Keratinocyte (primary cell): ENCODE data around the gene CKAP2L. TPM values are rescaled to one million over a fixed set of nuclear protein-coding genes. Genes with fewer than 3 reads are reported as not detected.

ENCODE experiments used
- DNase-seq: peaks from one replicate; pipeline ENCODE4 v3.0.0-alpha.2; 2011; ENCODE audit warnings: low read depth, missing footprints, low spot score
- FAIRE-seq: peaks from 2 replicates; lab custom pipeline; 2011; peaks lifted over from hg19 to GRCh38; lab: Jason Lieb, UNC
- H2AFZ ChIP-seq: 2 replicates; pipeline ENCODE4 v1.6.0; 2012; ENCODE audit warnings: low read length, control low read depth, inconsistent platforms; ENCODE audit not compliant: control insufficient read depth
- H3K27ac ChIP-seq: 2 replicates; pipeline ENCODE4 v1.5.1; 2011; ENCODE audit warnings: low read length; ENCODE audit not compliant: control insufficient read depth, insufficient read depth
- H3K27me3 ChIP-seq: 3 replicates; pipeline ENCODE4 v1.6.0; 2011; ENCODE audit warnings: low read length; ENCODE audit not compliant: control insufficient read depth, insufficient read depth; ENCODE audit errors: extremely low read depth
- H3K36me3 ChIP-seq, 2 experiments: 2 replicates in 1 of 2; 3 replicates in 1 of 2; pipeline ENCODE4 v1.5.1; 2011; ENCODE audit warnings: low read length in 2 of 2, mild to moderate bottlenecking in 1 of 2; ENCODE audit not compliant: control insufficient read depth in 2 of 2, insufficient read depth in 2 of 2; ENCODE audit errors: extremely low read depth in 1 of 2
- H3K4me1 ChIP-seq: 3 replicates; pipeline ENCODE4 v1.5.1; 2011; ENCODE audit warnings: low read length; ENCODE audit not compliant: control insufficient read depth, insufficient read depth; ENCODE audit errors: extremely low read depth
- H3K4me2 ChIP-seq: 3 replicates; pipeline ENCODE4 v1.6.0; 2011; ENCODE audit warnings: low read depth, low read length; ENCODE audit not compliant: control insufficient read depth, insufficient read depth; ENCODE audit errors: extremely low read depth
- H3K4me3 ChIP-seq, 3 experiments: fragments of 200-600 bp in 1 of 3; sonication (generic) in 1 of 3; 2 replicates in 2 of 3; 3 replicates in 1 of 3; pipeline ENCODE4 v1.5.1; 2011 to 2016; ENCODE audit warnings: low read length in 3 of 3, mild to moderate bottlenecking in 3 of 3, control low read depth in 2 of 3, inconsistent platforms in 1 of 3, low read depth in 1 of 3, mixed read lengths in 1 of 3, mixed run types in 1 of 3, moderate library complexity in 1 of 3; ENCODE audit not compliant: control insufficient read depth in 2 of 3, insufficient read depth in 2 of 3; ENCODE audit errors: extremely low read depth in 1 of 3
- H3K79me2 ChIP-seq: 2 replicates; pipeline ENCODE4 v1.6.0; 2012; ENCODE audit warnings: low read length; ENCODE audit not compliant: control insufficient read depth, insufficient read depth
- H3K9ac ChIP-seq: 3 replicates; pipeline ENCODE4 v1.6.0; 2011; ENCODE audit warnings: low read length; ENCODE audit not compliant: control insufficient read depth, insufficient read depth; ENCODE audit errors: extremely low read depth
- H3K9me1 ChIP-seq: 3 replicates; pipeline ENCODE4 v1.6.0; 2011; ENCODE audit warnings: low read length; ENCODE audit not compliant: control insufficient read depth, insufficient read depth; ENCODE audit errors: extremely low read depth
- H3K9me3 ChIP-seq: 2 replicates; pipeline ENCODE4 v1.5.1; 2012; ENCODE audit warnings: low read depth, low read length; ENCODE audit not compliant: control insufficient read depth
- H4K20me1 ChIP-seq: 3 replicates; pipeline ENCODE4 v1.6.0; 2011; ENCODE audit warnings: low read length; ENCODE audit not compliant: control insufficient read depth, insufficient read depth; ENCODE audit errors: extremely low read depth
- EZH2 ChIP-seq: IDR thresholded peaks from one replicate; pipeline ENCODE4 v1.6.1; 2012; ENCODE audit warnings: inconsistent platforms, mild to moderate bottlenecking, low read length, moderate library complexity
- dilution Hi-C: fragments of 300-500 bp; cut with MboI; formaldehyde crosslinking; loops from one replicate; pipeline ENCODE4 v1.7.0; 2020; ENCODE audit warnings: low sequenced_read_pairs; ENCODE audit not compliant: extremely low pct_ligation_motif_present
- polyA plus RNA-seq, 5 experiments: library from polyadenylated mRNA; depleted of rRNA in 3 of 5; stranded (reverse) in 3 of 5; stranded (forward) in 1 of 5; unstranded in 1 of 5; fragments of >200 nt; gene quantifications; 1 replicate in 1 of 5; 2 replicates in 3 of 5; 3 replicates in 1 of 5; pipeline versions ENCODE4 v1.2.1 to v1.2.3, GENCODE V29; 2011 to 2012; ENCODE audit warnings: missing spikeins in 2 of 5, low read depth in 1 of 5, low replicate concordance in 1 of 5
- TF ChIP-seq, protein P1 (sequence below), 3 experiments: IDR thresholded peaks in 1 of 3; conservative IDR thresholded peaks in 1 of 3; optimal IDR thresholded peaks in 1 of 3; 2 replicates in 2 of 3; 3 replicates in 1 of 3; pipeline versions ENCODE3 to v1.5.1; 2011; ENCODE audit warnings: low read length in 3 of 3, mild to moderate bottlenecking in 3 of 3, moderate library complexity in 2 of 3, control low read depth in 1 of 3, inconsistent platforms in 1 of 3; ENCODE audit not compliant: insufficient read depth in 2 of 3; ENCODE audit errors: extremely low read depth in 1 of 3

Gene CKAP2L
- polyA plus RNA-seq, 1 donor (not counting 4 experiments of a cell fraction or from before 2014, with no cell fraction given): 10.9 TPM

- no peak overlapping the region for H3K9ac ChIP-seq
- no peak for TF ChIP-seq EZH2
- TF ChIP-seq, protein P1, sequence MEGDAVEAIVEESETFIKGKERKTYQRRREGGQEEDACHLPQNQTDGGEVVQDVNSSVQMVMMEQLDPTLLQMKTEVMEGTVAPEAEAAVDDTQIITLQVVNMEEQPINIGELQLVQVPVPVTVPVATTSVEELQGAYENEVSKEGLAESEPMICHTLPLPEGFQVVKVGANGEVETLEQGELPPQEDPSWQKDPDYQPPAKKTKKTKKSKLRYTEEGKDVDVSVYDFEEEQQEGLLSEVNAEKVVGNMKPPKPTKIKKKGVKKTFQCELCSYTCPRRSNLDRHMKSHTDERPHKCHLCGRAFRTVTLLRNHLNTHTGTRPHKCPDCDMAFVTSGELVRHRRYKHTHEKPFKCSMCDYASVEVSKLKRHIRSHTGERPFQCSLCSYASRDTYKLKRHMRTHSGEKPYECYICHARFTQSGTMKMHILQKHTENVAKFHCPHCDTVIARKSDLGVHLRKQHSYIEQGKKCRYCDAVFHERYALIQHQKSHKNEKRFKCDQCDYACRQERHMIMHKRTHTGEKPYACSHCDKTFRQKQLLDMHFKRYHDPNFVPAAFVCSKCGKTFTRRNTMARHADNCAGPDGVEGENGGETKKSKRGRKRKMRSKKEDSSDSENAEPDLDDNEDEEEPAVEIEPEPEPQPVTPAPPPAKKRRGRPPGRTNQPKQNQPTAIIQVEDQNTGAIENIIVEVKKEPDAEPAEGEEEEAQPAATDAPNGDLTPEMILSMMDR (optimal IDR thresholded peaks at IDR 0.05 in 1 of 3, IDR thresholded peaks at IDR 0.05 in 1 of 3, conservative IDR thresholded peaks at IDR 0.05 in 1 of 3; ENCODE audit: extremely low read depth in 1 of 3, insufficient read depth in 2 of 3, low read length in 3 of 3): no peak
- no peaks in the 10 kb centered on the region for H4K20me1 ChIP-seq
- no peak overlapping the region for H3K4me2 ChIP-seq
- H3K36me3 ChIP-seq: no peaks in the 10 kb centered on the region
- H3K9me3 ChIP-seq: no peaks in the 10 kb centered on the region
- no peaks in the 10 kb centered on the region for H3K9me1 ChIP-seq
- H3K27ac ChIP-seq: no peak overlapping the region
- dilution Hi-C loops: no loop called here
- no peak for FAIRE-seq
- no peak for DNase-seq
- no peak overlapping the region for H2AFZ ChIP-seq
- H3K4me1 ChIP-seq: peaks cover 54% of the 10 kb centered on the region
- H3K79me2 ChIP-seq: peaks cover 2% of the 10 kb centered on the region
- no peak overlapping the region for H3K4me3 ChIP-seq
- no peaks in the 10 kb centered on the region for H3K27me3 ChIP-seq
These were observed 26.6 kb upstream of the CKAP2L start for GRCh38 chr2:112791019-112791418.

DNA sequence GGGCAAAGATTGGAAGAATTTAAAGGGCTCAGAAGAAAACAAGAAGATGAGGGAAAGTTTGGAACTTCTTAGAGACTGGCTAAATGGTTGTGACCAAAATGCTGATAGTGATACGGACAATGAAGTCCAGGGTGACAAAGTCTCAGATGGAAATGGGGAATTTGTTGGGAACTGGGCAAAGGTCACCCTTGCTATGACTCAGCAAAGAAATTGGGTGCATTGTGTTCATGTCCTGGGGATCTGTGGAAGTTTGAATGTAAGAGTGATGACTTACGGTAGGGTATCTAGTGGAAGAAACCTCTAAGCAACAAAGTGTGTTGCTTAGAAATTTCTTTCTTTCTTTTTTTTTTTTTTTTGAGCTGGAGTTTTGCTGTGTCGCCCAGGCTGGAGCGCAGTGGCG lies 25.9 kb upstream of the CKAP2L start:
- no peaks in the 10 kb centered on the region for H3K27me3 ChIP-seq
- dilution Hi-C loops: no loop called here
- FAIRE-seq: no peak
- H4K20me1 ChIP-seq: no peaks in the 10 kb centered on the region
- H3K9ac ChIP-seq: no peak overlapping the region
- TF ChIP-seq, protein P1 (optimal IDR thresholded peaks at IDR 0.05 in 1 of 3, IDR thresholded peaks at IDR 0.05 in 1 of 3, conservative IDR thresholded peaks at IDR 0.05 in 1 of 3; ENCODE audit: extremely low read depth in 1 of 3, insufficient read depth in 2 of 3, low read length in 3 of 3): no peak
- TF ChIP-seq EZH2: no peak
- no peaks in the 10 kb centered on the region for H3K36me3 ChIP-seq
- no peak overlapping the region for H3K4me2 ChIP-seq
- DNase-seq: no peak
- H2AFZ ChIP-seq: no peak overlapping the region
- H3K4me1 ChIP-seq: peaks cover 52% of the 10 kb centered on the region
- H3K9me1 ChIP-seq: no peaks in the 10 kb centered on the region
- H3K9me3 ChIP-seq: no peaks in the 10 kb centered on the region
- peaks cover 6% of the 10 kb centered on the region for H3K79me2 ChIP-seq
- H3K27ac ChIP-seq: no peak overlapping the region
- H3K4me3 ChIP-seq: no peak overlapping the region
